Adrenal gland (tissue), 5 donors: ENCODE data around the gene GALT.

Source experiments
- POLR2A ChIP-seq, 2 donors: fragments of 450-650 bp; IDR thresholded peaks; one replicate each; pipeline ENCODE4 v1.6.1; 2017; ENCODE audit warnings: antibody characterized with exemption in 2 of 2, mild to moderate bottlenecking in 2 of 2, moderate library complexity in 1 of 2
- TF ChIP-seq, protein P1 (sequence below), 6 experiments: fragments of 450-650 bp in 4 of 6; fragments of 200-600 bp in 2 of 6; sonication (generic) in 1 of 6; IDR thresholded peaks; 1 replicate in 5 of 6; 2 replicates in 1 of 6; pipeline versions ENCODE4 v1.5.1 to v1.8.0; 2016 to 2021; ENCODE audit warnings: antibody characterized with exemption in 6 of 6, mild to moderate bottlenecking in 2 of 6, moderate library complexity in 1 of 6
- donor health status: DM: no; HTN: no; CAD: no.

DNA sequence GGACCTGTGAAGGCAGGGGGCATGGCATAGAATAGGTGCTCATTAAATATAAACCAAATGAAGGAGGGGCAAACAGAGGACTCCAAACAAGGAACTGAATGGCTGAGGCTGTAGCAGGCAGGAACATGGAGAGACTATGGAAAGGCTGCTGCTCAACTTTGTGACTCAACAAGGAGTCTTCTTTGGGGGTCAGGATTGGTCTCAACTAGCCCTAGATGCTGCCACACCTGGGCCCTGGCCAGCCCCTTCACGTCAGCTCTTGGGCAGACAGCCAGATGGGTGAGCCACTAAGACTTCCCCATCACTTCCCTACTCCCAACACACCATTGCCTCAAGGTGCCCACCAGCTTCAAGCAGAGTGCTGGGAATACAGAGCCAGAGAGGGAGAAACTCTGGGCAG is 45.6 kb upstream of the GALT start:
- no peak for TF ChIP-seq POLR2A (IDR thresholded peaks at IDR 0.05)
- TF ChIP-seq, protein P1, sequence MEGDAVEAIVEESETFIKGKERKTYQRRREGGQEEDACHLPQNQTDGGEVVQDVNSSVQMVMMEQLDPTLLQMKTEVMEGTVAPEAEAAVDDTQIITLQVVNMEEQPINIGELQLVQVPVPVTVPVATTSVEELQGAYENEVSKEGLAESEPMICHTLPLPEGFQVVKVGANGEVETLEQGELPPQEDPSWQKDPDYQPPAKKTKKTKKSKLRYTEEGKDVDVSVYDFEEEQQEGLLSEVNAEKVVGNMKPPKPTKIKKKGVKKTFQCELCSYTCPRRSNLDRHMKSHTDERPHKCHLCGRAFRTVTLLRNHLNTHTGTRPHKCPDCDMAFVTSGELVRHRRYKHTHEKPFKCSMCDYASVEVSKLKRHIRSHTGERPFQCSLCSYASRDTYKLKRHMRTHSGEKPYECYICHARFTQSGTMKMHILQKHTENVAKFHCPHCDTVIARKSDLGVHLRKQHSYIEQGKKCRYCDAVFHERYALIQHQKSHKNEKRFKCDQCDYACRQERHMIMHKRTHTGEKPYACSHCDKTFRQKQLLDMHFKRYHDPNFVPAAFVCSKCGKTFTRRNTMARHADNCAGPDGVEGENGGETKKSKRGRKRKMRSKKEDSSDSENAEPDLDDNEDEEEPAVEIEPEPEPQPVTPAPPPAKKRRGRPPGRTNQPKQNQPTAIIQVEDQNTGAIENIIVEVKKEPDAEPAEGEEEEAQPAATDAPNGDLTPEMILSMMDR (IDR thresholded peaks at IDR 0.05) = no peak
